Endothelial cell of umbilical vein (primary cell): Measurements from ENCODE around the gene FKRP. TPM values are rescaled to one million over a fixed set of nuclear protein-coding genes. Genes with fewer than 3 reads are reported as not detected.
"Not testable (repeated sequence)": the region's sequence is repeated elsewhere in the genome, so short reads cannot be mapped to it uniquely, and the experiment has no call there.

Experiments
- BruUV-seq: library from RNA; stranded (reverse); fragments of 400-500 nt; replicated peaks from 2 replicates; lab custom pipeline; 2021; lab: Mats Ljungman, UMichigan
- CTCF ChIA-PET: fragments of 300-600, 350-600 bp; sonication (Branson Sonifier 250); formaldehyde crosslinking; loops from one replicate; lab custom pipeline; 2021; ENCODE audit warnings: antibody characterized with exemption, inconsistent platforms; lab: Charles Lee
- POLR2A ChIA-PET: fragments of 300-600, 350-600 bp; sonication (Branson Sonifier 250); formaldehyde crosslinking; loops from one replicate; lab custom pipeline; 2021; ENCODE audit warnings: antibody characterized with exemption, inconsistent platforms; lab: Charles Lee
- DNase-seq: peaks from one replicate; pipeline ENCODE4 v3.0.0-alpha.2; 2011; ENCODE audit warnings: low read depth, low spot score
- FAIRE-seq: peaks from 2 replicates; lab custom pipeline; 2011; peaks lifted over from hg19 to GRCh38; lab: Jason Lieb, UNC
- H2AFZ ChIP-seq: 2 replicates; pipeline ENCODE4 v1.6.0; 2012; ENCODE audit warnings: low read depth, low read length, control low read depth, inconsistent platforms
- H3K27ac ChIP-seq: 2 replicates; pipeline ENCODE4 v1.5.1; 2011; ENCODE audit warnings: low read depth, mild to moderate bottlenecking, control low read depth, low read length, moderate library complexity; ENCODE audit not compliant: insufficient read depth
- H3K27me3 ChIP-seq, 2 experiments: 2 replicates each; pipeline versions ENCODE4 v1.6.0 to v1.6.1; 2011; ENCODE audit warnings: low read length in 2 of 2, mixed read lengths in 1 of 2; ENCODE audit not compliant: control insufficient read depth in 2 of 2, insufficient read depth in 2 of 2
- H3K36me3 ChIP-seq, 2 experiments: 2 replicates in 1 of 2; 3 replicates in 1 of 2; pipeline ENCODE4 v1.5.1; 2011; ENCODE audit warnings: low read length in 2 of 2, mild to moderate bottlenecking in 1 of 2, moderate library complexity in 1 of 2; ENCODE audit not compliant: control insufficient read depth in 2 of 2, insufficient read depth in 2 of 2; ENCODE audit errors: extremely low read depth in 1 of 2
- H3K4me1 ChIP-seq: 3 replicates; pipeline ENCODE4 v1.5.1; 2011; ENCODE audit warnings: mild to moderate bottlenecking, low read length; ENCODE audit not compliant: control insufficient read depth, insufficient read depth; ENCODE audit errors: extremely low read depth
- H3K4me2 ChIP-seq: 2 replicates; pipeline ENCODE4 v1.6.1; 2011; ENCODE audit warnings: low read length, control low read depth, mixed read lengths; ENCODE audit not compliant: insufficient read depth
- H3K4me3 ChIP-seq, 3 experiments: fragments of 200-600 bp in 1 of 3; sonication (generic), shearing (Covaris generic) in 1 of 3; replicated peaks in 1 of 3; 2 replicates each; pipeline ENCODE4 v1.5.1; 2011 to 2016; ENCODE audit warnings: control low read depth in 3 of 3, low read length in 3 of 3, mild to moderate bottlenecking in 2 of 3, inconsistent platforms in 1 of 3, low read depth in 1 of 3, moderate library complexity in 1 of 3; ENCODE audit not compliant: insufficient read depth in 1 of 3
- H3K79me2 ChIP-seq: 2 replicates; pipeline ENCODE4 v1.6.0; 2012; ENCODE audit warnings: low read length, inconsistent platforms; ENCODE audit not compliant: control insufficient read depth, insufficient read depth
- H3K9ac ChIP-seq: replicated peaks from 2 replicates; pipeline ENCODE3; 2011; ENCODE audit warnings: low read length, control low read depth; ENCODE audit not compliant: insufficient read depth; ENCODE audit errors: extremely low read depth
- H3K9me1 ChIP-seq: replicated peaks from 3 replicates; pipeline ENCODE4 v1.6.0; 2011; ENCODE audit warnings: mild to moderate bottlenecking, low read length; ENCODE audit not compliant: control insufficient read depth, insufficient read depth; ENCODE audit errors: extremely low read depth
- H3K9me3 ChIP-seq: replicated peaks from 2 replicates; pipeline ENCODE4 v1.5.1; 2012; ENCODE audit warnings: low read length, inconsistent platforms; ENCODE audit not compliant: control insufficient read depth, insufficient read depth
- H4K20me1 ChIP-seq: replicated peaks from 2 replicates; pipeline ENCODE3; 2011; ENCODE audit warnings: mild to moderate bottlenecking, low read length; ENCODE audit not compliant: control insufficient read depth, insufficient read depth; ENCODE audit errors: extremely low read depth
- EZH2 ChIP-seq: IDR thresholded peaks from 2 replicates; pipeline ENCODE4 v1.6.1; 2012; ENCODE audit warnings: borderline replicate concordance, low read depth, mild to moderate bottlenecking, moderate library complexity, low read length, inconsistent platforms; ENCODE audit not compliant: severe bottlenecking
- MAX ChIP-seq: IDR thresholded peaks from 2 replicates; pipeline ENCODE4 v1.6.1; 2011; ENCODE audit not compliant: insufficient read depth, insufficient read length
- dilution Hi-C: fragments of 300-500 bp; cut with MboI; formaldehyde crosslinking; loops from one replicate; pipeline ENCODE4 v1.15.0; 2019; ENCODE audit warnings: low sequenced_read_pairs; ENCODE audit not compliant: extremely low pct_ligation_motif_present
- intact Hi-C: fragments of 100-400 bp; cut with micrococcal nuclease; formaldehyde crosslinking; loops from one replicate; pipeline ENCODE4 v1.10.0; 2022
- polyA plus RNA-seq, 4 experiments: library from polyadenylated mRNA; depleted of rRNA in 3 of 4; stranded (reverse) in 3 of 4; unstranded in 1 of 4; fragments of >200 nt; gene quantifications; 2 replicates each; pipeline versions ENCODE4 v1.2.1 to v1.2.3, GENCODE V29; 2011 to 2012; ENCODE audit warnings: missing spikeins in 1 of 4
- total RNA-seq: library from RNA; stranded (reverse); gene quantifications from 2 replicates; pipeline ENCODE4 v1.2.3, GENCODE V29; 2021

The FKRP gene
- total and polyA plus RNA-seq, 2 donors (not counting 3 experiments of a cell fraction or from before 2014, with no cell fraction given), result 31.5 to 32.8 TPM

- FAIRE-seq (no peak), DNase-seq (no peak)
- Histone ChIP-seq H3K4me2 (no peak overlapping the region), H2AFZ (no peak overlapping the region), H3K27ac (no peak overlapping the region), H3K9me1 (no peaks in the 10 kb centered on the region), H4K20me1 (no peaks in the 10 kb centered on the region), H3K9me3 (no peaks in the 10 kb centered on the region), H3K4me1 (no peaks in the 10 kb centered on the region), H3K9ac (no peak overlapping the region), H3K4me3 (no peak overlapping the region), H3K79me2 (peaks cover 3% of the 10 kb centered on the region), H3K36me3 (peaks cover 17 to 31% of the 10 kb centered on the region in 2 experiments), H3K27me3 (no peaks in the 10 kb centered on the region)
- TF ChIP-seq EZH2 (no peak), MAX (no peak)
- no TSS peak for BruUV-seq
- CTCF ChIA-PET, result interaction anchor here (1.1 to 2.0 kb wide), 3 partner anchors 11 to 63 kb away, joined by 3 to 8 read pairs (median 3); no protein-coding TSS in a partner anchor
- dilution Hi-C loops (no loop called here), intact Hi-C loops (no loop called here)
- POLR2A ChIA-PET, result no interaction called here
Measured at GRCh38 chr19:46776927-46777911, 31.4 kb downstream of the FKRP start.

GRCh38 chr19:46777956-46778645 lies 32.2 kb downstream of the FKRP start:
- POLR2A ChIA-PET, FAIRE-seq, BruUV-seq, H3K9ac ChIP-seq, H3K27me3 ChIP-seq, intact Hi-C loops, H3K4me2 ChIP-seq, dilution Hi-C loops, H3K27ac ChIP-seq, H3K4me1 ChIP-seq, DNase-seq, H3K9me1 ChIP-seq, H2AFZ ChIP-seq, H3K9me3 ChIP-seq, H3K4me3 ChIP-seq, H4K20me1 ChIP-seq: not testable (repeated sequence)
- H3K79me2 ChIP-seq, result peaks cover 12% of the 10 kb centered on the region
- CTCF ChIA-PET, result interaction anchor here (1.1 to 2.0 kb wide), 2 partner anchors 52 to 62 kb away, joined by 3 to 8 read pairs; no protein-coding TSS in a partner anchor
- H3K36me3 ChIP-seq, result peaks cover 21 to 39% of the 10 kb centered on the region in 2 experiments
